ENCODE measurements around the gene PPP2R2D. TPM values are rescaled to one million over a fixed set of nuclear protein-coding genes. Genes with fewer than 3 reads are reported as not detected.

PPP2R2D gene
- total RNA-seq, 4 donors from 2014 or later, result 39.2 to 79.0 (median 52.9) TPM

GRCh38 chr10:131897297-131897899 is 3.4 kb upstream of the PPP2R2D start:
- Histone ChIP-seq H3K27ac (no peak overlapping the region), H3K27me3 (peaks cover 52% of the 10 kb centered on the region), H3K36me3 (no peaks in the 10 kb centered on the region), H3K4me3 (no peak overlapping the region), H3K4me1 (peaks cover 7 to 15% (median 13%) of the 10 kb centered on the region in 4 donors), H3K9me3 (no peaks in the 10 kb centered on the region)
- intact Hi-C loops (cut with DNase I; ENCODE audit: low total_unique reads), result no loop called here
- in situ Hi-C loops (cut with MboI; ENCODE audit: low pct_ligation_motif_present in 1 of 4, low pct_unique_long_range_greater_than_20kb in 1 of 4, low sequenced_read_pairs in 3 of 4), result loop anchor here in 3 of 4 donors (10.0 to 25.0 kb wide), 3 partner anchors 127 to 1710 kb away; no protein-coding TSS in a partner anchor
- no peak for DNase-seq
- TF ChIP-seq POLR2A (IDR thresholded peaks at IDR 0.05) (no peak), CTCF (IDR thresholded peaks at IDR 0.05) (no peak), POLR2AphosphoS5 (IDR thresholded peaks at IDR 0.05) (no peak), EP300 (IDR thresholded peaks at IDR 0.05; ENCODE audit: low read depth) (no peak)
- WGBS, 2 donors (ENCODE audit: low coverage in 1 of 2), result 56% methylated on average over 14 of the region's 14 CpGs; no CpG with 5 or more reads in 1 of the 2 donors

DNA sequence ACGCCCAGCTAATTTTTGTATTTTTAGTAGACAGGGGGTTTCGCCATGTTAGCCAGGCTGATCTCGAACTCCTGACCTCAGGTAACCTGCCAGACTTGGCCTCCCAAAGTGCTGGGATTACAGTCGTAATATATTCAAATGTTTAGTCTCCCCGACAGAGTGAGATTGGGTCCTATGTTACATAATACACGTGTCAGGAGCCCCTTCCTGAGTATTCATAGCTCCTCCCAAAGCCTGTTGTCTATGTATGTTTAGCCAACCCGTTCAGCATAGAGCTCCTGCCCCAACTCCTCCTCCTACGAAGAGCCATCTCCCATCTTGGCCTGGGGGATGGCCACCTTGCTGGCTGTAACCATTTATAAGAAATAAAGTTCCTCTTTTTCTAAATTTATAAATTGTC is 2.7 kb upstream of the PPP2R2D start:
- Histone ChIP-seq H3K36me3 (no peaks in the 10 kb centered on the region), H3K9me3 (no peaks in the 10 kb centered on the region), H3K27me3 (peaks cover 47% of the 10 kb centered on the region), H3K4me3 (no peak overlapping the region), H3K4me1 (peaks cover 7 to 22% (median 18%) of the 10 kb centered on the region in 4 donors), H3K27ac (no peak overlapping the region)
- intact Hi-C loops (cut with DNase I; ENCODE audit: low total_unique reads) (no loop called here), in situ Hi-C loops (cut with MboI; ENCODE audit: low pct_ligation_motif_present in 1 of 4, low pct_unique_long_range_greater_than_20kb in 1 of 4, low sequenced_read_pairs in 3 of 4) (loop anchor here in 3 of 4 donors (10.0 to 25.0 kb wide), 3 partner anchors 127 to 1711 kb away; no protein-coding TSS in a partner anchor)
- no peak for TF ChIP-seq CTCF (IDR thresholded peaks at IDR 0.05)
- TF ChIP-seq POLR2A (IDR thresholded peaks at IDR 0.05), result no peak
- no peak for TF ChIP-seq POLR2AphosphoS5 (IDR thresholded peaks at IDR 0.05)
- TF ChIP-seq EP300 (IDR thresholded peaks at IDR 0.05; ENCODE audit: low read depth), result no peak
- DNase-seq, result no peak
- 79% methylated on average over 3 to 8 of the region's 8 CpGs for WGBS, 2 donors (ENCODE audit: low coverage in 1 of 2)

DNA sequence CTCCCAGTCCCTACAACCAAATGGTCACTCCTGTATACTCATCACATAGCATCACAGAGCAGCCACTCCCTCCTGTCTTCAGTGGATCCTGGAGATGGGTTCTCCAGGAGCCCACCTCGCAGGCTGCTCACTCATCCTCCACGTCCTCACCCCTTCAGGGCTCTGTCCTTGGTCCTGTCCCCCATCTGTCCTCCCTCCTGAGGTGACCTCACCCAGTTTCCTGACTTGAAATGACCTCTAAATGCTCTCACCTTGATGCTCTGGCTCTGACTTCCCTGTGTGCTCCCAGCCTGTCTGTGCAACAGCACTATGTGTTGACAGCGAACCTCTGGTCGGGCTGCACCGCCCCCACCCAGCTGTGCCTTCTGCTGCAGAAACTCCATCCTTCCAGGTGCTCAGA is 2.1 kb upstream of the PPP2R2D start:
- intact Hi-C loops (cut with DNase I; ENCODE audit: low total_unique reads) (no loop called here), in situ Hi-C loops (cut with MboI; ENCODE audit: low pct_ligation_motif_present in 1 of 4, low pct_unique_long_range_greater_than_20kb in 1 of 4, low sequenced_read_pairs in 3 of 4) (loop anchor here in 3 of 4 donors (10.0 to 25.0 kb wide), 3 partner anchors 126 to 1711 kb away; no protein-coding TSS in a partner anchor)
- Histone ChIP-seq H3K4me3 (no peak overlapping the region), H3K36me3 (no peaks in the 10 kb centered on the region), H3K9me3 (no peaks in the 10 kb centered on the region), H3K27ac (no peak overlapping the region), H3K4me1 (peaks cover 7 to 29% (median 22%) of the 10 kb centered on the region in 4 donors), H3K27me3 (peaks cover 42% of the 10 kb centered on the region)
- TF ChIP-seq POLR2AphosphoS5 (IDR thresholded peaks at IDR 0.05), result no peak
- TF ChIP-seq EP300 (IDR thresholded peaks at IDR 0.05; ENCODE audit: low read depth), result no peak
- TF ChIP-seq CTCF (IDR thresholded peaks at IDR 0.05), result no peak
- DNase-seq, result no peak
- WGBS, 2 donors (ENCODE audit: low coverage in 1 of 2), result 50 to 53% methylated on average over 2 to 5 of the region's 5 CpGs

DNA sequence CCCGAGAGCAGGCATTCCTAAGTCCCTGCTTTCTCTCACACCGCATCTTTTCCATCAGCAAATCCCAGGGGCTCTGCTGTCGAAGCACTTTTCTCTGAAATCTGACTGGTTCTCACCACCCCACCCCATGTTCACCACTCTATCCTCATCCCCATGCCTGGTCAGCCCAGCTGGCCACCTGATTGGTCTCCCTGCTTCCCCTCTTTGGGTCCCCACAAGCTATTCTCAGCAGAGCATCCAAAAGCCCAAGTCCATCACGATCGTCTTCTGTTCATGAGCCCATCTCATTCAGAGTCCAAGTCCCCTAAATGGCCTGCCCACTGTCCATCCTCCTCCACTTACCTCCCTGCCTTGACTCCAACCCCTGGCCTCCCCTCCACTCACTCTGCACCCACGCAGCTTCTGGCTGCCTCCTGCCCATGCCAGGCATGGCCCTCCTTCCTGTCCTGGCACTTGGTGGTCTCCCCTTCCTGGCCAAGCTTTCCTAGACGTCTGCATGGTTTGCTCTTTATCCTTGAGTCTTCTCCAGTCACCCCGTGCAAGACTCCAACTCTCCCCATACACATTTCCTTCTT is 1.6 kb upstream of the PPP2R2D start:
- H3K4me3 ChIP-seq, result no peak overlapping the region
- peaks cover 7 to 32% (median 23%) of the 10 kb centered on the region in 4 donors for H3K4me1 ChIP-seq
- in situ Hi-C loops (cut with MboI; ENCODE audit: low pct_ligation_motif_present in 1 of 4, low pct_unique_long_range_greater_than_20kb in 1 of 4, low sequenced_read_pairs in 3 of 4) (loop anchor here in 3 of 4 donors (10.0 to 25.0 kb wide), 3 partner anchors 126 to 1712 kb away; no protein-coding TSS in a partner anchor), intact Hi-C loops (cut with DNase I; ENCODE audit: low total_unique reads) (no loop called here)
- H3K27me3 ChIP-seq, result peaks cover 40% of the 10 kb centered on the region
- no peaks in the 10 kb centered on the region for H3K9me3 ChIP-seq
- 69 to 100% methylated on average over 1 to 8 of the region's 8 CpGs for WGBS, 2 donors (ENCODE audit: low coverage in 1 of 2)
- TF ChIP-seq CTCF (IDR thresholded peaks at IDR 0.05) (no peak), EP300 (IDR thresholded peaks at IDR 0.05; ENCODE audit: low read depth) (no peak), POLR2AphosphoS5 (IDR thresholded peaks at IDR 0.05) (no peak), POLR2A (IDR thresholded peaks at IDR 0.05) (no peak)
- no peak for DNase-seq
- no peaks in the 10 kb centered on the region for H3K36me3 ChIP-seq
- no peak overlapping the region for H3K27ac ChIP-seq

Measured in transverse colon (tissue), 4 donors.